ENCODE results near the gene PMEPA1. TPM values are rescaled to one million over a fixed set of nuclear protein-coding genes. Genes with fewer than 3 reads are reported as not detected.
"Not testable (repeated sequence)": the region's sequence is repeated elsewhere in the genome, so short reads cannot be mapped to it uniquely, and the experiment has no call there.

The PMEPA1 gene
- total RNA-seq, 1 experiment from 2014 or later, result 15.0 TPM

- no peak for DNase-seq
- H3K9me3 ChIP-seq (replicated peaks), result peaks cover 10% of the 10 kb centered on the region; the same call in 1 of the 2 replicates
- no peaks in the 10 kb centered on the region for H3K4me1 ChIP-seq
- H3K27me3 ChIP-seq, result no peaks in the 10 kb centered on the region
- peaks cover 38% of the 10 kb centered on the region for H3K36me3 ChIP-seq
- no peak overlapping the region for H3K4me3 ChIP-seq
- H3K27ac ChIP-seq, result no peak overlapping the region
Observed at GRCh38 chr20:57647933-57648785, 61.7 kb downstream of the PMEPA1 start.

GRCh38 chr20:57647006-57647932 lies 62.5 kb downstream of the PMEPA1 start:
- no peak overlapping the region for H3K4me3 ChIP-seq
- no peaks in the 10 kb centered on the region for H3K27me3 ChIP-seq
- peaks cover 10% of the 10 kb centered on the region; the same call in 1 of the 2 replicates for H3K9me3 ChIP-seq (replicated peaks)
- H3K36me3 ChIP-seq, result peaks cover 31% of the 10 kb centered on the region
- H3K4me1 ChIP-seq, result no peaks in the 10 kb centered on the region
- no peak overlapping the region for H3K27ac ChIP-seq
- DNase-seq, result no peak

- Histone ChIP-seq H3K4me3 (no peak overlapping the region), H3K27me3 (no peaks in the 10 kb centered on the region), H3K27ac (no peak overlapping the region), H3K36me3 (no peaks in the 10 kb centered on the region), H3K9me3 (replicated peaks) (peaks cover 12% of the 10 kb centered on the region), H3K4me1 (peaks cover 8% of the 10 kb centered on the region; the same call in 1 of the 2 replicates)
- no peak for DNase-seq
Observed at GRCh38 chr20:57638895-57639236, 70.9 kb downstream of the PMEPA1 start.

GRCh38 chr20:57638173-57638894 lies 71.5 kb downstream of the PMEPA1 start:
- Histone ChIP-seq H3K36me3 (no peaks in the 10 kb centered on the region), H3K4me3 (no peak overlapping the region), H3K27ac (no peak overlapping the region), H3K27me3 (no peaks in the 10 kb centered on the region), H3K9me3 (replicated peaks) (peaks cover 10% of the 10 kb centered on the region), H3K4me1 (peaks cover 8% of the 10 kb centered on the region; the same call in 1 of the 2 replicates)
- no peak for DNase-seq

- H3K27me3 ChIP-seq, result no peaks in the 10 kb centered on the region
- no peak overlapping the region for H3K4me3 ChIP-seq
- no peak for DNase-seq
- H3K36me3 ChIP-seq, result no peaks in the 10 kb centered on the region
- peaks cover 10% of the 10 kb centered on the region for H3K9me3 ChIP-seq (replicated peaks)
- H3K4me1 ChIP-seq, result peaks cover 8% of the 10 kb centered on the region; the same call in 1 of the 2 replicates
- no peak overlapping the region for H3K27ac ChIP-seq
Observed at GRCh38 chr20:57633945-57634491, 75.8 kb downstream of the PMEPA1 start.

GRCh38 chr20:57632286-57632685 lies 77.5 kb downstream of the PMEPA1 start:
- Histone ChIP-seq H3K9me3 (replicated peaks) (peaks cover 10% of the 10 kb centered on the region), H3K27ac (no peak overlapping the region), H3K4me1 (peaks cover 8% of the 10 kb centered on the region; the same call in 1 of the 2 replicates), H3K27me3 (no peaks in the 10 kb centered on the region), H3K4me3 (no peak overlapping the region), H3K36me3 (no peaks in the 10 kb centered on the region)
- no peak for DNase-seq

GRCh38 chr20:57630061-57630460 lies 79.8 kb downstream of the PMEPA1 start:
- no peaks in the 10 kb centered on the region for H3K27me3 ChIP-seq
- H3K4me3 ChIP-seq, result no peak overlapping the region
- peaks cover 8% of the 10 kb centered on the region; the same call in 1 of the 2 replicates for H3K4me1 ChIP-seq
- no peak overlapping the region for H3K27ac ChIP-seq
- no peaks in the 10 kb centered on the region; the same call in 1 of the 2 replicates for H3K9me3 ChIP-seq (replicated peaks)
- no peak for DNase-seq
- no peaks in the 10 kb centered on the region for H3K36me3 ChIP-seq

GRCh38 chr20:57629491-57629901 lies 80.3 kb downstream of the PMEPA1 start:
- DNase-seq; H3K4me3 ChIP-seq; H3K27ac ChIP-seq; H3K4me1 ChIP-seq; H3K36me3 ChIP-seq; H3K9me3 ChIP-seq (replicated peaks); H3K27me3 ChIP-seq: not testable (repeated sequence)

GRCh38 chr20:57628962-57629308 lies 80.9 kb downstream of the PMEPA1 start:
- H3K9me3 ChIP-seq (replicated peaks); H3K27me3 ChIP-seq; DNase-seq; H3K4me1 ChIP-seq; H3K4me3 ChIP-seq; H3K27ac ChIP-seq; H3K36me3 ChIP-seq: not testable (repeated sequence)

GRCh38 chr20:57628047-57628961 lies 81.5 kb downstream of the PMEPA1 start:
- no peak overlapping the region for H3K4me3 ChIP-seq
- no peaks in the 10 kb centered on the region for H3K36me3 ChIP-seq
- H3K9me3 ChIP-seq (replicated peaks), result no peaks in the 10 kb centered on the region; the same call in 1 of the 2 replicates
- H3K4me1 ChIP-seq, result no peaks in the 10 kb centered on the region
- no peaks in the 10 kb centered on the region for H3K27me3 ChIP-seq
- DNase-seq, result no peak
- no peak overlapping the region for H3K27ac ChIP-seq

GRCh38 chr20:57627339-57627738 lies 82.5 kb downstream of the PMEPA1 start:
- no peak overlapping the region for H3K27ac ChIP-seq
- H3K27me3 ChIP-seq, result no peaks in the 10 kb centered on the region
- H3K4me3 ChIP-seq, result no peak overlapping the region
- H3K4me1 ChIP-seq, result 0 out of 2 replicates have a peak, but pooled peaks cover 6% of the 10 kb centered on the region
- no peaks in the 10 kb centered on the region for H3K36me3 ChIP-seq
- no peak for DNase-seq
- no peaks in the 10 kb centered on the region; the same call in 1 of the 2 replicates for H3K9me3 ChIP-seq (replicated peaks)

- no peak for DNase-seq
- H3K27me3 ChIP-seq, result no peaks in the 10 kb centered on the region
- H3K27ac ChIP-seq, result no peak overlapping the region
- H3K9me3 ChIP-seq (replicated peaks), result no peaks in the 10 kb centered on the region; the same call in 1 of the 2 replicates
- H3K4me3 ChIP-seq, result no peak overlapping the region
- H3K36me3 ChIP-seq, result no peaks in the 10 kb centered on the region
- H3K4me1 ChIP-seq, result peaks cover 10% of the 10 kb centered on the region
Observed at GRCh38 chr20:57625978-57626377, 83.8 kb downstream of the PMEPA1 start.

- DNase-seq, result no peak
- H3K27me3 ChIP-seq, result no peaks in the 10 kb centered on the region; the same call in 1 of the 2 replicates
- H3K36me3 ChIP-seq, result no peaks in the 10 kb centered on the region
- H3K4me1 ChIP-seq, result peaks cover 16% of the 10 kb centered on the region
- H3K9me3 ChIP-seq (replicated peaks), result no peaks in the 10 kb centered on the region; the same call in 1 of the 2 replicates
- no peak overlapping the region for H3K4me3 ChIP-seq
- H3K27ac ChIP-seq, result no peak overlapping the region
Observed at GRCh38 chr20:57625181-57625958, 84.4 kb downstream of the PMEPA1 start.
